GM10847 (cell line): ENCODE results near the gene SPINK1.

Experiments
- POLR2A ChIP-seq: IDR thresholded peaks from 2 replicates; pipeline ENCODE4 v1.6.1; 2011; ENCODE audit not compliant: insufficient read length; ENCODE audit errors: extremely low read depth

The SPINK1 gene

DNA sequence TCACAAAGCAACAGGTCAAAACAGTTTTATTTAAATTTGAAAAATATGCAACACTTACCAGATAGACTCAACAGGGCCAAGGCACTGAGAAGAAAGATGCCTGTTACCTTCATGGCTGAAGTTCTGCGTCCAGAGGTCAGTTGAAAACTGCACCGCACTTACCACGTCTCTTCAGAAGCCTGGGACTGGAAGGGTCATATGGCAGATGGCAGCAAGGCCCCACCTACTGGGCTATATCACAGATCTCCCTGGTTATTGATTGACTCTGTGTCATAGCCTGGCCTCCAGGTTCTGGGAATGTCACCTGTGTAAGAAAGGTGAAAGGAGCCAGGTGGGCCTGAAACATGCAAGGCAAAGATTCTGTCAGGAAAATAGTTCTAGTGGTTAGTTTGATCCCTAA lies at the start of gene SPINK1:
SPINK1 (minus strand) TSS at position 207 of the 400 bp plus-strand sequence; CDS start at position 113, 94 bp downstream.
- TF ChIP-seq POLR2A = no peak

DNA sequence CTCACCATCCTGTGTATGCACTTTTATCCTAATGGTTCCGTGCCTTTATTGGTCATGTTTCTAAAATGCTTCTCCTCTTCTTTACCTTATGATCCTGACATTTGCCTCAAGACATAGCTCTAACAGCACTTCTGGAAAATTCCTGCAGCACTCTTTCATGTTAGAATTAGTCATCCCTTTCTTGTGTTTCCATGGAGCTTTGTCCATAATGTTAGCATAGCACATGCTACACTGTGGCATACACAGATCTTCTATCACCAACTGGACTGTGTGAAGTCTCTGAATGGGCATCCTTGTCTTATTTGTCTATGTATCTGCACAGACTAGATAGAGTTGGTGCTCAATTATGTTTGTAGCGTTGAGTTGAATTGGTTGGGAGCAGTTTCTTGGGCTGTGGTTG lies 49.0 kb upstream of the SPINK1 start:
- TF ChIP-seq POLR2A = no peak

GRCh38 chr5:147879784-147880183 lies 48.3 kb upstream of the SPINK1 start:
- no peak for TF ChIP-seq POLR2A

GRCh38 chr5:147878066-147878759 lies 46.7 kb upstream of the SPINK1 start, which contains the start of gene SCGB3A2:
TSS of gene SCGB3A2 (plus strand) at chr5:147878711. CDS start at chr5:147878804, 93 bp downstream.
- TF ChIP-seq POLR2A = no peak

- no peak for TF ChIP-seq POLR2A
These were observed 45.2 kb upstream of the SPINK1 start for GRCh38 chr5:147876626-147877025.

DNA sequence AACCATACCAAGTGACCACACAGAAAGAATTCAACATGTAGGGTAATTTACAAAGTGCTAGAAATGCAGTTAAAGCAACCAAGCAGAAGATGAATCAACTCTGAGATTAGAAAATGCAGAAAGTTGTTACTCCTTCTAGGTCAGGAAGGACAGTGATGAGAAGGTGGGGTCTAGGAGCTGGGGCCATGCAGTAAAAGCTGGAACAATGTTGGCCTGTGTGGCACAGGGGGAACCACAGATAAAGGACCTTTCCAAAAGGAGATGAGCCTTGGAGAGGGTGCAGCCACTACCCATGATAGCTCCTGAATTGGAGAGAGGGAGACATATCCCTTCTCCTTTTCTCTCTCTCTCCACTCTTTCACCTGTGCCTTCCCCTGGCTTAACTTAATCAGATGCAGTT lies 44.7 kb upstream of the SPINK1 start:
- TF ChIP-seq POLR2A = no peak

DNA sequence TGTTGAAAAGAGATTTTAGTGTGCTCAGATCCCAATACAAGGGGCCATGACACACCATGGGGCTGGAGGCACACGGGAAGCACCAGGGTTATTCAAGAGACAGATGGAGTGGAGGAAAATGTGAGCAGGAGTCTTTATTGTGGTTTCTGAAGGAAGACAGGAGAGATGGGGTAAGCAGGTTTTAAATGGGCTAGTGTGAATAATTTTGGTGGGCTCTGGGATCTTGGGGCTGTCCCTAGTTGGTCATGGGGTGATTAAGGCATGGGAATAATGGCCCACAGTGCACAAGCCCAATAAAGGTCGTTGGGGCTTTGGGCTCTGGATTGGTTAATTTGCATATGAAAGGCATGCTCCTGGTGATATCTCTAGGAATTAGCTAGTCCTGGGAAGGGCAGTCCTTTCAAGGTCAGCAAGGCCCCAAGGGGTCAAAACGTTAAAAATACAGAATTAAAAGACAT lies 43.5 kb upstream of the SPINK1 start:
- no peak for TF ChIP-seq POLR2A

- TF ChIP-seq POLR2A = no peak
These were observed 37.6 kb upstream of the SPINK1 start for GRCh38 chr5:147869112-147869511.

DNA sequence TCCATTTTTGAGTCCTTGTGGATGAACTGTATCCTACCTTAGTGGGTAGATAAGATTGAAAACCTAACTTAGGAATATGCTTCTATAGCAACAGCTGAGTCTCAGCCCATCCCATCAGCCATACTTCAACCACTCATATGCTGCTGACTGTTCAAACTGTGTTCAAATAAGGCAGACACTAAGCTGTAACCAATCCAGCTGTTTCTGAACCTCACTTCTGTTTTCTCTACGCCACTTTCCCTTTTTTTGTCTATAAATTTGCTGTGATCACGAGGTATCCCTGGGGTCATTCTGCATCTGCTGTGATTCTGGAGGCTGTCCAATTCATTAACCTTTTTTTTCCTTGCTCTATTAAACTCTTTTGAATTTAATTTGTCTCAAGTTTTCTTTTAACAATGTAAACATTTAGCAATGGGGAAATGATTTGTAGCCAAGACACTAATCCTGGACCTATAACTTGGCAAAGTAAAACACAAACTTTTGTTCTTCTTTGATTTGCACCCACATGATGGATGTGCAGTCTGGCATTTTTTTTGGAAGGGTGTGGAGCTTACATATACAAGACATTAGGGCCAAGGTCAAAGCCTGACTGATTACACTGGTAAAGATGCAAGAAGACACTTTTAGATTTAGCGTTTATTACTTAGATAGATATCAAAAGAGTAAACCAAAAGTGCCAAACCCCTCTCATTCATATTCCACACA lies 32.1 kb upstream of the SPINK1 start:
- TF ChIP-seq POLR2A = no peak

DNA sequence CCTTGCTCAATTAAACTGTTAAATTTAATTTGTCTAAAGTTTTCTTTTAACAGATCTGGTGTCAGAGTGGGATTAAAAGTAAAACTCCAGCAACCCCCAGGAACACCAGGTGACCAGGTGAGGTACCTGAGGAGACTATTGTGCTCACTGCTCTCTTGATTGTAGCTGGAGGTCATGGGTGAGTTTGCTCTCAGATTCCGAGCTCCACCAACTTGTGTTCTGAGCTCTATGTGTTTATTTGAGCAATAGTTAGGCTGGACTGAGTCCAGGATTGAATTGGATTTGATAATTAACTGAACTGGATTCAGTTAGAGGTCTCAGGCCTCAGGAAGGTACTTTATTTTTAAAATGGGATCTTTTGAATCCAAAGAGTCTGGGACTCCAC lies 29.2 kb upstream of the SPINK1 start:
- TF ChIP-seq POLR2A = no peak

GRCh38 chr5:147859962-147860640 lies 28.6 kb upstream of the SPINK1 start:
- no peak for TF ChIP-seq POLR2A

GRCh38 chr5:147858565-147858964 lies 27.1 kb upstream of the SPINK1 start:
- no peak for TF ChIP-seq POLR2A

- TF ChIP-seq POLR2A = no peak
These were observed 26.0 kb upstream of the SPINK1 start for GRCh38 chr5:147857302-147858129.

DNA sequence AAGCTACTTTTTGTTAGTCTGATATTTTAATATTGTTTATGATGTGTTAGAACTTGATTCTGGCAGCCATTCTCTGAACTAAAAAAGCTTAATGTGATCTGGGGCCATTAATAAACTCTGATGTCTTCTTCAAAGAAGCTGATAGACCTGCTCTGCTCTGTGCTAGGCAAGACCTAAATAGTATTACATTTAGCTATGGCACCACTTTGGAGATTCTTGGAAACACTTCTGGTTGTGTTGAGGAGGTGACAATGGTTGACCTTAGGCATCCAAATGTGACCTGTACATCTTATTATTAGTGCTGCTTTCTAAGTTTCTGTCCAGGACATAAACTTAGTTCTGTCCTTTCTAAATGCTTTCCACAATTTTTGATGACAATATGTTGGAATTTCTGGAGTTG lies 25.3 kb upstream of the SPINK1 start:
- no peak for TF ChIP-seq POLR2A

DNA sequence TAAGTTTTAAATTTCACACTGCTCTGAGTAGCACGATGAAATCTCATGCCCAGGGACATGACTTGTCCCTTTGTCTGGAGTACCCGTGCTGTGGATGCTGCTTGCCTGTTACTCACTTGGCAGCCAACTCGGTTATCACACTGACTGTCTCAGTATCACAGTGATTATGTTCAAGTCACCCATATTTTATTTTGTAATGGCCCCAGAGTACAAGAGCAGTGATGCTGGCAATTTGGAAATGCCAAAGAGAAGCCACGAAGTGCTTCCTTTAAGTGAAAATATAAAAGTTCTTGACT lies 24.3 kb upstream of the SPINK1 start:
- no peak for TF ChIP-seq POLR2A
